SK-N-SH (cell line): ENCODE data around the gene ANKRD65.

ENCODE experiments used
- FOSL2 ChIP-seq: IDR thresholded peaks from 2 replicates; pipeline ENCODE4 v1.4.0; 2012; ENCODE audit warnings: low read depth, mild to moderate bottlenecking, moderate library complexity, borderline replicate concordance
- GABPA ChIP-seq: IDR thresholded peaks from 2 replicates; pipeline ENCODE4 v1.4.0; 2012; ENCODE audit warnings: low read depth, mild to moderate bottlenecking
- MXI1 ChIP-seq: IDR thresholded peaks from 2 replicates; pipeline ENCODE4 v1.6.1; 2012; ENCODE audit warnings: mild to moderate bottlenecking, low read depth, low read length, improper control_type of control experiment
- POLR2AphosphoS5 ChIP-seq: IDR thresholded peaks from 2 replicates; pipeline ENCODE4 v1.6.1; 2012; ENCODE audit warnings: low read depth, low read length
- RCOR1 ChIP-seq: fragments of 150-350 bp; IDR thresholded peaks from 2 replicates; pipeline ENCODE4 v1.6.1; 2017; ENCODE audit warnings: antibody characterized with exemption, low read length
- SMC3 ChIP-seq: IDR thresholded peaks from 2 replicates; pipeline ENCODE4 v1.6.1; 2012; ENCODE audit warnings: low read depth, low read length, improper control_type of control experiment
- TAF1 ChIP-seq: IDR thresholded peaks from 2 replicates; pipeline ENCODE4 v1.6.1; 2012; ENCODE audit warnings: low read depth, mild to moderate bottlenecking, low read length, moderate library complexity, borderline replicate concordance
- YY1 ChIP-seq: IDR thresholded peaks from 2 replicates; pipeline ENCODE4 v1.4.0; 2012; ENCODE audit warnings: low read depth, mild to moderate bottlenecking
- TF ChIP-seq, protein P1 (sequence below): fragments of 200-600 bp; sonication (generic); IDR thresholded peaks from 2 replicates; pipeline ENCODE4 v1.6.1; 2017; ENCODE audit warnings: antibody characterized with exemption, mild to moderate bottlenecking, moderate library complexity
- TF ChIP-seq, protein P2 (sequence below): IDR thresholded peaks from 2 replicates; pipeline ENCODE4 v1.4.0; 2012; ENCODE audit warnings: low read depth, borderline replicate concordance
- TF ChIP-seq, protein P3 (sequence below): IDR thresholded peaks from 2 replicates; pipeline ENCODE4 v1.6.1; 2012; ENCODE audit warnings: mild to moderate bottlenecking, low read depth, low read length, moderate library complexity
- TF ChIP-seq, protein P4 (sequence below): fragments of 150-350 bp; IDR thresholded peaks from 2 replicates; pipeline ENCODE4 v1.6.1; 2016; ENCODE audit warnings: mild to moderate bottlenecking, low read depth, low read length

DNA sequence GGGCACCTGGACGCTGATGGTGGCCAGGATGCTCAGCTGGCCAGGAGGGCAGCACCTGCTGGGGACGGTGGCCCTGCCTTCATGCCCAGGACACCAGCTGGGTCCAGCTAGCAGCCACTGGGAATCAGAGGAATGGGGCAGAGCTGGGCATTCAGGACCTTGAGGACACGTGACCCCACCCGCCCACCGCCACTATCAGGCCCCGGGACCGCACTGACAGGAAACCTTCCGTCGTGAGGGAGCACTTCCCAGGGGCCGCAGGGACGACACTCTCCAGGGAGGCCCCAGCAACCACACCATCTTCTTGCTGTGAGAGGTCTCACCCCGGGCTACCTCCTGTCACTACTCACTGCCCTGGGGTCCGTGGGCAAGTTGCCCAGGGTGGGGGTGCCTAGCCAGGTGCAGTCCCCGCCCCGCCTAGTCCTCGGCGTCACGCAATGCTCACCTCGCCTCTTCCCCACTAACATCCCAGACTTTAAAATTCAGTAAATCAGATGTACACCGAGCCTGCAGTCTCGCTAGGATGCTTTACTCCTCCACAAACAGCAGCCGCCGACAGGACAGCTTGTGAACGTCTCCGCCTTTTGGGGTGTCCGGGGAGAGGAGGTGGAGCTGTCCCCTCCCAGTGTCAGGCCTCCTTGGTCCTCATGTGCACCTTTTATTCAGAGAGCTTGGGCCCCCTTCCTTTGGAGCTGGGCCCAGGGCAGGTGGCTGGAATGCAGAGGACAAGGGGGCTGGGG lies 19.4 kb upstream of the ANKRD65 start:
- TF ChIP-seq, protein P1, sequence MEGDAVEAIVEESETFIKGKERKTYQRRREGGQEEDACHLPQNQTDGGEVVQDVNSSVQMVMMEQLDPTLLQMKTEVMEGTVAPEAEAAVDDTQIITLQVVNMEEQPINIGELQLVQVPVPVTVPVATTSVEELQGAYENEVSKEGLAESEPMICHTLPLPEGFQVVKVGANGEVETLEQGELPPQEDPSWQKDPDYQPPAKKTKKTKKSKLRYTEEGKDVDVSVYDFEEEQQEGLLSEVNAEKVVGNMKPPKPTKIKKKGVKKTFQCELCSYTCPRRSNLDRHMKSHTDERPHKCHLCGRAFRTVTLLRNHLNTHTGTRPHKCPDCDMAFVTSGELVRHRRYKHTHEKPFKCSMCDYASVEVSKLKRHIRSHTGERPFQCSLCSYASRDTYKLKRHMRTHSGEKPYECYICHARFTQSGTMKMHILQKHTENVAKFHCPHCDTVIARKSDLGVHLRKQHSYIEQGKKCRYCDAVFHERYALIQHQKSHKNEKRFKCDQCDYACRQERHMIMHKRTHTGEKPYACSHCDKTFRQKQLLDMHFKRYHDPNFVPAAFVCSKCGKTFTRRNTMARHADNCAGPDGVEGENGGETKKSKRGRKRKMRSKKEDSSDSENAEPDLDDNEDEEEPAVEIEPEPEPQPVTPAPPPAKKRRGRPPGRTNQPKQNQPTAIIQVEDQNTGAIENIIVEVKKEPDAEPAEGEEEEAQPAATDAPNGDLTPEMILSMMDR, result no peak
- TF ChIP-seq, protein P2, sequence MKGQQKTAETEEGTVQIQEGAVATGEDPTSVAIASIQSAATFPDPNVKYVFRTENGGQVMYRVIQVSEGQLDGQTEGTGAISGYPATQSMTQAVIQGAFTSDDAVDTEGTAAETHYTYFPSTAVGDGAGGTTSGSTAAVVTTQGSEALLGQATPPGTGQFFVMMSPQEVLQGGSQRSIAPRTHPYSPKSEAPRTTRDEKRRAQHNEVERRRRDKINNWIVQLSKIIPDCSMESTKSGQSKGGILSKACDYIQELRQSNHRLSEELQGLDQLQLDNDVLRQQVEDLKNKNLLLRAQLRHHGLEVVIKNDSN, result no peak
- no peak for TF ChIP-seq SMC3
- TF ChIP-seq FOSL2, result no peak
- TF ChIP-seq POLR2AphosphoS5, result no peak
- TF ChIP-seq RCOR1, result no peak
- no peak for TF ChIP-seq MXI1
- no peak for TF ChIP-seq GABPA
- TF ChIP-seq, protein P3, sequence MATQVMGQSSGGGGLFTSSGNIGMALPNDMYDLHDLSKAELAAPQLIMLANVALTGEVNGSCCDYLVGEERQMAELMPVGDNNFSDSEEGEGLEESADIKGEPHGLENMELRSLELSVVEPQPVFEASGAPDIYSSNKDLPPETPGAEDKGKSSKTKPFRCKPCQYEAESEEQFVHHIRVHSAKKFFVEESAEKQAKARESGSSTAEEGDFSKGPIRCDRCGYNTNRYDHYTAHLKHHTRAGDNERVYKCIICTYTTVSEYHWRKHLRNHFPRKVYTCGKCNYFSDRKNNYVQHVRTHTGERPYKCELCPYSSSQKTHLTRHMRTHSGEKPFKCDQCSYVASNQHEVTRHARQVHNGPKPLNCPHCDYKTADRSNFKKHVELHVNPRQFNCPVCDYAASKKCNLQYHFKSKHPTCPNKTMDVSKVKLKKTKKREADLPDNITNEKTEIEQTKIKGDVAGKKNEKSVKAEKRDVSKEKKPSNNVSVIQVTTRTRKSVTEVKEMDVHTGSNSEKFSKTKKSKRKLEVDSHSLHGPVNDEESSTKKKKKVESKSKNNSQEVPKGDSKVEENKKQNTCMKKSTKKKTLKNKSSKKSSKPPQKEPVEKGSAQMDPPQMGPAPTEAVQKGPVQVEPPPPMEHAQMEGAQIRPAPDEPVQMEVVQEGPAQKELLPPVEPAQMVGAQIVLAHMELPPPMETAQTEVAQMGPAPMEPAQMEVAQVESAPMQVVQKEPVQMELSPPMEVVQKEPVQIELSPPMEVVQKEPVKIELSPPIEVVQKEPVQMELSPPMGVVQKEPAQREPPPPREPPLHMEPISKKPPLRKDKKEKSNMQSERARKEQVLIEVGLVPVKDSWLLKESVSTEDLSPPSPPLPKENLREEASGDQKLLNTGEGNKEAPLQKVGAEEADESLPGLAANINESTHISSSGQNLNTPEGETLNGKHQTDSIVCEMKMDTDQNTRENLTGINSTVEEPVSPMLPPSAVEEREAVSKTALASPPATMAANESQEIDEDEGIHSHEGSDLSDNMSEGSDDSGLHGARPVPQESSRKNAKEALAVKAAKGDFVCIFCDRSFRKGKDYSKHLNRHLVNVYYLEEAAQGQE, result no peak
- TF ChIP-seq, protein P4, sequence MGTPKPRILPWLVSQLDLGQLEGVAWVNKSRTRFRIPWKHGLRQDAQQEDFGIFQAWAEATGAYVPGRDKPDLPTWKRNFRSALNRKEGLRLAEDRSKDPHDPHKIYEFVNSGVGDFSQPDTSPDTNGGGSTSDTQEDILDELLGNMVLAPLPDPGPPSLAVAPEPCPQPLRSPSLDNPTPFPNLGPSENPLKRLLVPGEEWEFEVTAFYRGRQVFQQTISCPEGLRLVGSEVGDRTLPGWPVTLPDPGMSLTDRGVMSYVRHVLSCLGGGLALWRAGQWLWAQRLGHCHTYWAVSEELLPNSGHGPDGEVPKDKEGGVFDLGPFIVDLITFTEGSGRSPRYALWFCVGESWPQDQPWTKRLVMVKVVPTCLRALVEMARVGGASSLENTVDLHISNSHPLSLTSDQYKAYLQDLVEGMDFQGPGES, result no peak
- no peak for TF ChIP-seq YY1
- TF ChIP-seq TAF1, result no peak
